CD4-positive, alpha-beta T cell (primary cell): Measurements from ENCODE around the gene FIG4. TPM values are rescaled to one million over a fixed set of nuclear protein-coding genes. Genes with fewer than 3 reads are reported as not detected.
"Not testable (repeated sequence)": the region's sequence is repeated elsewhere in the genome, so short reads cannot be mapped to it uniquely, and the experiment has no call there.

Experiments used
- ATAC-seq: fragments of 200-7000 bp; cut with Tn5 transposase; one replicate; pipeline ENCODE4 v1.10.0; 2022; ENCODE audit warnings: mild to moderate bottlenecking; ENCODE audit not compliant: poor library complexity
- CTCF ChIA-PET: fragments of 350-600 bp; sonication (Branson Sonifier 250); formaldehyde crosslinking; loops from one replicate; lab custom pipeline; 2021; ENCODE audit warnings: antibody characterized with exemption, inconsistent platforms; lab: Charles Lee
- POLR2A ChIA-PET: fragments of 350-600 bp; sonication (Branson Sonifier 250); formaldehyde crosslinking; loops from one replicate; lab custom pipeline; 2021; ENCODE audit warnings: antibody characterized with exemption, inconsistent platforms; lab: Charles Lee
- DNase-seq, 14 experiments: peaks; one replicate each; pipeline ENCODE4 v3.0.0-alpha.2; 2013 to 2020; ENCODE audit warnings: mixed read lengths in 2 of 14
- H3K27ac ChIP-seq, 2 donors: one replicate each; pipeline versions ENCODE4 v1.5.1 to v1.7.0; 2013; ENCODE audit warnings: low read length in 2 of 2, low read depth in 1 of 2, mild to moderate bottlenecking in 1 of 2
- H3K27me3 ChIP-seq, 2 experiments: 1 replicate in 1 of 2; 2 replicates in 1 of 2; pipeline versions ENCODE4 v1.6.1 to v1.7.0; 2013; ENCODE audit warnings: low read length in 2 of 2, control low read depth in 1 of 2, mild to moderate bottlenecking in 1 of 2, moderate library complexity in 1 of 2; ENCODE audit not compliant: insufficient read depth in 2 of 2, control insufficient read depth in 1 of 2
- H3K36me3 ChIP-seq: one replicate; pipeline ENCODE4 v1.6.1; 2013; ENCODE audit warnings: low read length, control low read depth; ENCODE audit not compliant: insufficient read depth
- H3K4me1 ChIP-seq: one replicate; pipeline ENCODE4 v1.6.1; 2013; ENCODE audit warnings: low read length, control low read depth; ENCODE audit not compliant: insufficient read depth
- H3K4me3 ChIP-seq: one replicate; pipeline ENCODE4 v1.5.1; 2013; ENCODE audit warnings: mild to moderate bottlenecking, low read length, moderate library complexity
- H3K9me3 ChIP-seq, 2 experiments: 1 replicate in 1 of 2; 2 replicates in 1 of 2; pipeline versions ENCODE4 v1.6.1 to v1.7.0; 2013; ENCODE audit warnings: low read length in 2 of 2, mild to moderate bottlenecking in 2 of 2, control low read depth in 1 of 2, moderate library complexity in 1 of 2; ENCODE audit not compliant: control insufficient read depth in 1 of 2, insufficient read depth in 1 of 2
- H3K27ac Mint-ChIP-seq: one replicate; pipeline ENCODE4 v1.8.0; 2020; ENCODE audit warnings: mixed read lengths
- H3K27me3 Mint-ChIP-seq: one replicate; pipeline ENCODE4 v1.8.0; 2021; ENCODE audit warnings: mixed read lengths
- H3K36me3 Mint-ChIP-seq: one replicate; pipeline ENCODE4 v1.8.0; 2021; ENCODE audit warnings: low read depth, mixed read lengths
- H3K4me1 Mint-ChIP-seq: one replicate; pipeline ENCODE4 v1.8.0; 2021; ENCODE audit warnings: low read depth, mixed read lengths
- H3K4me3 Mint-ChIP-seq: one replicate; pipeline ENCODE4 v1.8.0; 2020; ENCODE audit warnings: mild to moderate bottlenecking, mixed read lengths
- H3K9me3 Mint-ChIP-seq: one replicate; pipeline ENCODE4 v1.8.0; 2020; ENCODE audit warnings: mixed read lengths
- CTCF ChIP-seq: fragments of 200-600 bp; IDR thresholded peaks from one replicate; pipeline ENCODE4 v1.8.0; 2022; ENCODE audit warnings: antibody characterized with exemption, mild to moderate bottlenecking
- intact Hi-C, 2 experiments: fragments of 100-400 bp; cut with DNase I in 1 of 2; cut with micrococcal nuclease in 1 of 2; formaldehyde crosslinking; loops; one replicate each; pipeline versions ENCODE4 v1.15.1 to v1.9.0; 2023 to 2025; cut with DNase I, micrococcal nuclease
- total RNA-seq, 174 experiments: library from RNA in 2 of 174; stranded (reverse) in 2 of 174; gene quantifications; one replicate each; pipeline ENCODE4 v1.2.3 and lab custom pipeline; 2021 to 2026

FIG4 gene
- total RNA-seq, 2 experiments from 2014 or later: 3.3 to 4.0 TPM

DNA sequence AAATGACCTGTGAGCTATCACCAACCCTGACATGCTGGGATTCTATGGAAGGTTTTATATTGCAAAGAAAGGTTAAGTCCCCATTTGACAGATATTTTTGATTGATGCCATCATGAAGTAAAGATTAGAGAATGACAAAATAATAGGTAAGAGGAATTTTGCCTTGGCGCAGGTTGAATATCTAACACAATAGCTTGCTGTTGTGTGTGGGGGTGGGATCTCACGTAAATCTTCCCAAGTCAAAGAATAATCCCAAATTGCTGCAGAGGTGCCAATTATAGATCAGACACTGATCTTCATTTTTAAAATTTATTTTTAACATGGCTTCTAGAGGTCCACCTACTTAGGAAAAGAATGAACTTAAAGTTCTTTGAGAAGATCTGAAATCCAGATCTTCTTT lies 135.5 kb downstream of the FIG4 start:
- intact Hi-C loops: no loop called here
- no peaks in the 10 kb centered on the region for H3K4me1 ChIP-seq
- Mint-ChIP-seq H3K4me3 (no peak overlapping the region), H3K36me3 (peaks cover 67% of the 10 kb centered on the region), H3K9me3 (peaks cover 5% of the 10 kb centered on the region), H3K27ac (no peak overlapping the region), H3K27me3 (no peaks in the 10 kb centered on the region), H3K4me1 (no peaks in the 10 kb centered on the region)
- no peak for DNase-seq
- POLR2A ChIA-PET: interaction anchor here (1.3 kb wide), 1 partner anchor 19 kb away, joined by 3 read pairs; no protein-coding TSS in a partner anchor
- H3K4me3 ChIP-seq: no peak overlapping the region
- H3K9me3 ChIP-seq: peaks cover 0 to 3% of the 10 kb centered on the region in 2 experiments
- H3K36me3 ChIP-seq: peaks cover 3% of the 10 kb centered on the region
- TF ChIP-seq CTCF: no peak
- ATAC-seq: no peak
- H3K27ac ChIP-seq: no peak overlapping the region
- CTCF ChIA-PET: no interaction called here
- H3K27me3 ChIP-seq: no peaks in the 10 kb centered on the region

GRCh38 chr6:109831352-109831751 lies 140.3 kb downstream of the FIG4 start:
- H3K27me3 Mint-ChIP-seq, H3K27ac Mint-ChIP-seq, ATAC-seq, H3K27me3 ChIP-seq, H3K4me1 ChIP-seq, H3K36me3 ChIP-seq, intact Hi-C loops, H3K9me3 ChIP-seq, POLR2A ChIA-PET, H3K4me1 Mint-ChIP-seq, DNase-seq, H3K27ac ChIP-seq, CTCF ChIA-PET, H3K4me3 Mint-ChIP-seq, H3K9me3 Mint-ChIP-seq, H3K4me3 ChIP-seq: not testable (repeated sequence)
- peaks cover 54% of the 10 kb centered on the region for H3K36me3 Mint-ChIP-seq

- POLR2A ChIA-PET: no interaction called here
- CTCF ChIA-PET: interaction anchor here (0.6 kb wide), 1 partner anchor 545 kb away, joined by 3 read pairs; no protein-coding TSS in a partner anchor
- intact Hi-C loops: no loop called here
- H3K4me3 ChIP-seq: no peak overlapping the region
- no peaks in the 10 kb centered on the region for H3K4me1 ChIP-seq
- no peaks in the 10 kb centered on the region for H3K36me3 ChIP-seq
- DNase-seq: no peak
- Mint-ChIP-seq H3K27ac (no peak overlapping the region), H3K36me3 (peaks cover 26% of the 10 kb centered on the region), H3K4me1 (no peaks in the 10 kb centered on the region), H3K9me3 (peaks cover 3% of the 10 kb centered on the region), H3K4me3 (no peak overlapping the region), H3K27me3 (no peaks in the 10 kb centered on the region)
- TF ChIP-seq CTCF: no peak
- peaks cover 0 to 3% of the 10 kb centered on the region in 2 experiments for H3K9me3 ChIP-seq
- ATAC-seq: no peak
- H3K27ac ChIP-seq: no peak overlapping the region
- no peaks in the 10 kb centered on the region for H3K27me3 ChIP-seq
Measured at GRCh38 chr6:109834131-109834530, 143.0 kb downstream of the FIG4 start.
